Neuronal stem cell (in vitro differentiated cells): ENCODE measurements around the gene RAG1.

Experiments
- DNase-seq: peaks from one replicate; pipeline ENCODE4 v3.0.0-alpha.2; 2013; ENCODE audit warnings: low spot score
- H2AFZ ChIP-seq: one replicate; pipeline ENCODE4 v1.6.1; 2013; ENCODE audit warnings: mild to moderate bottlenecking, low read length, inconsistent platforms
- H2AK5ac ChIP-seq: 2 replicates; pipeline ENCODE4 v1.6.1; 2013; ENCODE audit warnings: low read depth, mild to moderate bottlenecking, inconsistent platforms, low read length, moderate library complexity, mixed read lengths
- H2BK120ac ChIP-seq: 2 replicates; pipeline ENCODE4 v1.6.1; 2013; ENCODE audit warnings: low read depth, mild to moderate bottlenecking, inconsistent platforms, low read length, moderate library complexity, mixed read lengths
- H2BK12ac ChIP-seq: one replicate; pipeline ENCODE4 v1.6.1; 2013; ENCODE audit warnings: low read length, inconsistent platforms
- H2BK15ac ChIP-seq: 2 replicates; pipeline ENCODE4 v1.6.1; 2013; ENCODE audit warnings: mild to moderate bottlenecking, low read length, inconsistent platforms, mixed read lengths
- H2BK5ac ChIP-seq: one replicate; pipeline ENCODE4 v1.6.1; 2013; ENCODE audit warnings: inconsistent platforms, mild to moderate bottlenecking, low read length, moderate library complexity
- H3K14ac ChIP-seq: one replicate; pipeline ENCODE4 v1.6.1; 2013; ENCODE audit warnings: low read length, inconsistent platforms
- H3K18ac ChIP-seq: 2 replicates; pipeline ENCODE4 v1.6.1; 2013; ENCODE audit warnings: low read length, inconsistent platforms
- H3K23ac ChIP-seq: 2 replicates; pipeline ENCODE4 v1.6.1; 2013; ENCODE audit warnings: low read depth, mild to moderate bottlenecking, mixed read lengths, low read length, inconsistent platforms; ENCODE audit not compliant: poor library complexity
- H3K27ac ChIP-seq: replicated peaks from 3 replicates; pipeline ENCODE4 v1.5.1; 2013; ENCODE audit warnings: low read length, inconsistent platforms
- H3K27me3 ChIP-seq, 3 experiments: 2 replicates each; pipeline ENCODE4 v1.6.1; 2013; ENCODE audit warnings: low read length in 3 of 3, mild to moderate bottlenecking in 2 of 3, inconsistent platforms in 1 of 3, low read depth in 1 of 3, mixed read lengths in 1 of 3, moderate library complexity in 1 of 3; ENCODE audit not compliant: control insufficient read depth in 3 of 3, insufficient read depth in 3 of 3
- H3K36me3 ChIP-seq, 2 donors: replicated peaks in 1 of 2; 2 replicates each; pipeline ENCODE4 v1.6.1; 2013; ENCODE audit warnings: low read length in 2 of 2; ENCODE audit not compliant: control insufficient read depth in 2 of 2, insufficient read depth in 2 of 2
- H3K4ac ChIP-seq: 2 replicates; pipeline ENCODE4 v1.6.1; 2013; ENCODE audit warnings: inconsistent platforms, mild to moderate bottlenecking, low read length, moderate library complexity
- H3K4me1 ChIP-seq, 2 donors: 1 replicate in 1 of 2; 2 replicates in 1 of 2; pipeline ENCODE4 v1.6.1; 2013; ENCODE audit warnings: low read length in 2 of 2, low read depth in 1 of 2; ENCODE audit not compliant: control insufficient read depth in 2 of 2, insufficient read depth in 1 of 2
- H3K4me2 ChIP-seq: one replicate; pipeline ENCODE4 v1.6.1; 2013; ENCODE audit warnings: mild to moderate bottlenecking, low read length, inconsistent platforms; ENCODE audit not compliant: insufficient read depth, poor library complexity, severe bottlenecking
- H3K4me3 ChIP-seq, 2 donors: 2 replicates each; pipeline ENCODE4 v1.5.1; 2013; ENCODE audit warnings: low read length in 2 of 2, mild to moderate bottlenecking in 2 of 2, inconsistent platforms in 1 of 2, moderate library complexity in 1 of 2
- H3K79me1 ChIP-seq: one replicate; pipeline ENCODE4 v1.6.1; 2013; ENCODE audit warnings: low read depth, mild to moderate bottlenecking, inconsistent platforms, low read length, moderate library complexity
- H3K9ac ChIP-seq: one replicate; pipeline ENCODE4 v1.6.1; 2013; ENCODE audit warnings: mild to moderate bottlenecking, low read depth, low read length, inconsistent platforms; ENCODE audit not compliant: poor library complexity
- H3K9me3 ChIP-seq, 2 donors: replicated peaks in 1 of 2; 2 replicates each; pipeline versions ENCODE3 to v1.6.1; 2013; ENCODE audit warnings: low read length in 2 of 2, mild to moderate bottlenecking in 2 of 2, inconsistent platforms in 1 of 2, low read depth in 1 of 2, mixed read lengths in 1 of 2, moderate library complexity in 1 of 2; ENCODE audit not compliant: control insufficient read depth in 2 of 2, insufficient read depth in 1 of 2
- H4K8ac ChIP-seq: one replicate; pipeline ENCODE4 v1.6.1; 2013; ENCODE audit warnings: low read depth, mild to moderate bottlenecking, inconsistent platforms, low read length, moderate library complexity
- H4K91ac ChIP-seq: one replicate; pipeline ENCODE4 v1.6.1; 2013; ENCODE audit warnings: low read length, low read depth, mild to moderate bottlenecking, inconsistent platforms; ENCODE audit not compliant: poor library complexity
- WGBS, 2 donors: extraction: QIAGEN DNeasy Blood & Tissue Kit; methylation state at CpG; one replicate each; pipeline ENCODE4 v1.1.7; 2013; ENCODE audit warnings: missing lambda C conversion rate in 2 of 2, mixed read lengths in 1 of 2; ENCODE audit not compliant: insufficient read length in 2 of 2, insufficient replicate concordance in 1 of 2; ENCODE audit errors: extremely low coverage in 2 of 2; 5-methylcytosine and 5-hydroxymethylcytosine counted together

Gene RAG1

GRCh38 chr11:36609383-36609782 lies 41.6 kb downstream of the RAG1 start:
- WGBS, 2 donors, result no CpG with 5 or more reads among the region's 2 CpGs

GRCh38 chr11:36615826-36616225 lies 48.0 kb downstream of the RAG1 start:
- no peak for DNase-seq
- Histone ChIP-seq H3K79me1 (no peaks in the 10 kb centered on the region), H3K27ac (no peak overlapping the region), H2BK5ac (no peak overlapping the region), H4K91ac (no peak overlapping the region), H2AFZ (no peak overlapping the region), H3K9ac (no peak overlapping the region), H2BK120ac (no peak overlapping the region), H3K27me3 (no peaks in the 10 kb centered on the region), H3K14ac (no peak overlapping the region), H3K36me3 (peaks cover 0 to 2% of the 10 kb centered on the region in 2 donors), H3K4me3 (no peak overlapping the region), H2BK15ac (no peak overlapping the region), H3K4ac (no peak overlapping the region), H2AK5ac (no peak overlapping the region), H3K4me2 (no peak overlapping the region), H3K4me1 (no peaks in the 10 kb centered on the region), H3K23ac (no peak overlapping the region), H2BK12ac (no peak overlapping the region), H3K18ac (no peak overlapping the region), H3K9me3 (no peaks in the 10 kb centered on the region), H4K8ac (no peak overlapping the region)
- WGBS, 2 donors, result no CpG with 5 or more reads among the region's 3 CpGs

More at GRCh38 chr11:36609383-36609782, 41.6 kb downstream of the RAG1 start:
- Histone ChIP-seq H3K36me3 (peaks cover 0 to 5% of the 10 kb centered on the region in 2 donors), H3K18ac (no peak overlapping the region), H3K9me3 (no peaks in the 10 kb centered on the region), H2BK12ac (no peak overlapping the region), H3K4me1 (no peaks in the 10 kb centered on the region), H3K4ac (no peak overlapping the region), H3K23ac (no peak overlapping the region), H3K9ac (no peak overlapping the region), H2AFZ (no peak overlapping the region), H3K27me3 (no peaks in the 10 kb centered on the region), H4K8ac (no peak overlapping the region), H2BK15ac (no peak overlapping the region), H4K91ac (no peak overlapping the region), H2AK5ac (no peak overlapping the region), H2BK120ac (no peak overlapping the region), H3K79me1 (no peaks in the 10 kb centered on the region), H3K4me3 (no peak overlapping the region), H3K27ac (no peak overlapping the region), H3K4me2 (no peak overlapping the region), H3K14ac (no peak overlapping the region), H2BK5ac (no peak overlapping the region)
- DNase-seq, result no peak

GRCh38 chr11:36617543-36618362 lies 49.9 kb downstream of the RAG1 start:
- no peak for DNase-seq
- Histone ChIP-seq H3K36me3 (no peaks in the 10 kb centered on the region), H3K9me3 (no peaks in the 10 kb centered on the region), H3K4me3 (no peak overlapping the region), H4K8ac (no peak overlapping the region), H2BK15ac (no peak overlapping the region), H3K79me1 (no peaks in the 10 kb centered on the region), H2BK120ac (no peak overlapping the region), H3K4ac (no peak overlapping the region), H2BK12ac (no peak overlapping the region), H2AFZ (no peak overlapping the region), H3K4me2 (no peak overlapping the region), H2BK5ac (no peak overlapping the region), H3K18ac (no peak overlapping the region), H3K27me3 (no peaks in the 10 kb centered on the region), H2AK5ac (no peak overlapping the region), H3K27ac (no peak overlapping the region), H3K14ac (no peak overlapping the region), H3K4me1 (no peaks in the 10 kb centered on the region), H3K9ac (no peak overlapping the region), H3K23ac (no peak overlapping the region), H4K91ac (no peak overlapping the region)
- WGBS, 2 donors, result no CpG with 5 or more reads among the region's 6 CpGs

GRCh38 chr11:36618363-36619047 lies 50.7 kb downstream of the RAG1 start:
- Histone ChIP-seq H2BK120ac (no peak overlapping the region), H3K27ac (no peak overlapping the region), H3K23ac (no peak overlapping the region), H3K9me3 (no peaks in the 10 kb centered on the region), H3K79me1 (no peaks in the 10 kb centered on the region), H3K36me3 (no peaks in the 10 kb centered on the region), H2BK15ac (no peak overlapping the region), H3K4me3 (no peak overlapping the region), H2BK12ac (no peak overlapping the region), H4K8ac (no peak overlapping the region), H3K4me1 (no peaks in the 10 kb centered on the region), H2AK5ac (no peak overlapping the region), H2AFZ (no peak overlapping the region), H3K18ac (no peak overlapping the region), H3K9ac (no peak overlapping the region), H3K4ac (no peak overlapping the region), H4K91ac (no peak overlapping the region), H3K14ac (no peak overlapping the region), H2BK5ac (no peak overlapping the region), H3K27me3 (no peaks in the 10 kb centered on the region), H3K4me2 (no peak overlapping the region)
- WGBS, 2 donors, result no CpG with 5 or more reads among the region's 3 CpGs
- DNase-seq, result no peak
